GM19025 (cell line): ENCODE measurements around the gene CYB561D1.
"Not testable (repeated sequence)": the region's sequence is repeated elsewhere in the genome, so short reads cannot be mapped to it uniquely, and the experiment has no call there.

Source experiments
- ATAC-seq: cut with Tn5 transposase; IDR thresholded peaks from one replicate; pipeline ENCODE4 v1.9.1; 2021; ENCODE audit warnings: mild to moderate bottlenecking, low read depth, moderate library complexity; ENCODE audit not compliant: unreplicated experiment

CYB561D1 gene, protein sequence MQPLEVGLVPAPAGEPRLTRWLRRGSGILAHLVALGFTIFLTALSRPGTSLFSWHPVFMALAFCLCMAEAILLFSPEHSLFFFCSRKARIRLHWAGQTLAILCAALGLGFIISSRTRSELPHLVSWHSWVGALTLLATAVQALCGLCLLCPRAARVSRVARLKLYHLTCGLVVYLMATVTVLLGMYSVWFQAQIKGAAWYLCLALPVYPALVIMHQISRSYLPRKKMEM

GRCh38 chr1:109493805-109494539 is at the start of gene CYB561D1:
Gene CYB561D1, plus strand, starts transcription at chr1:109494094. Its CDS starts 46 bp downstream, at chr1:109494140.
- ATAC-seq: peak; percentile 83

DNA sequence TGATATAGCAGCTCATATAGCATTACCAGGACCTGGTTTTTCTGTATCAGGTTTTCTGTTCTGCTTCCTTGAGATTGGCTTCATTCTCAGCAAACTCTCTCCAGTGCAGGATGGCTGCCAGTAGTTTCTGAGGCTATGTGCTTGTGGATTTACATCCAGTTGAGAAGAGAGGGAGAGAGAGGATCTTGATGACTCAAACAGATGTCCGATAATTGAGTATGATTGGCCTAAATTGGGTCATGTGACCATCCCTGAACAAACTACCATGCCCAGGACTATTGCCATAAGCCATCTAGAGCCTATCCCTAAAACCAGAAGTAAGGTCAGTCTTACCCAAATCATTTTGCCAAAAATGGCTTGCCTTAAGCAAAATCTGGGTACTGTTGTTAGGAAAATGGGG is 49.5 kb upstream of the CYB561D1 start:
- ATAC-seq: no peak

DNA sequence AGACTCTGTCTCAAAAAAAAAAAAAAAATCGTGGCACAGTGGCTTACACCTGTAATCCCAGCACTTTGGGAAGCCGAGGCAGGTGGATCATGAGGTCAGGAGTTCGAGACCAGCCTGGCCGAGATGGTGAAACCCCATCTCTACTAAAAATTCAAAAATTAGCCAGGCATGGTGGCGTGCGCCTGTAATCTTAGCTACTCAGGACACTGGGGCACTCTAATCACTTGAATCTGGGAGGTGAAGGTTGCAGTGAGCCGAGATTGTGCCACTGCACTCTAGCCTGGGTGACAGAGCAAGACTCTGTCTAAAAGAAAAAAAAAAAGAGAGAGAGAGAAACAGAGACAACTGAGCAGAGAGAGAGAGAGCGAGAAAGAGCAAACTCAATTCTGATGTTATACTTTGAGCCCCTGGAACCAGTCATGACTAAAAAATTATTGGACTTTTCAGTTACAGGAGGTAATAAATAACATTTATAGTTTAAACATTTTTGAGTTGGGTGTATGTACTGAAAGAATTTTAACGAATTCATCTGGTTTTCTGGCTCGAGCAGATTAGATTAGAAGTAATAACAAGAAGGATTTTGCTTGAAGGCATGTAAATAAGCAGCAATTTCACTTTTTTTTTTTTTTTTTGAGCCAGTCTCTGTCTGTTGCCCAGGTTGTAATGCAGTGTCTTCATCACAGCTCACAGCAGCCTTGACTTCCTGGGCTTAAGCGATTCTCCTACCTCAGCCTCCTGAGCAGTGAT is 47.8 kb upstream of the CYB561D1 start:
- ATAC-seq: not testable (repeated sequence)

- no peak for ATAC-seq
Measured at GRCh38 chr1:109447524-109447923, 46.4 kb upstream of the CYB561D1 start.

GRCh38 chr1:109454497-109455133 is 39.3 kb upstream of the CYB561D1 start:
- ATAC-seq: no peak

- no peak for ATAC-seq
Measured at GRCh38 chr1:109457819-109458218, 36.1 kb upstream of the CYB561D1 start.

GRCh38 chr1:109466125-109466451 is 27.8 kb upstream of the CYB561D1 start:
- no peak for ATAC-seq

- no peak for ATAC-seq
Measured at GRCh38 chr1:109466452-109467300, 27.2 kb upstream of the CYB561D1 start, which contains the start of gene SYPL2. Gene SYPL2, plus strand, starts transcription at chr1:109466546. Its CDS starts 298 bp downstream, at chr1:109466844.

- no peak for ATAC-seq
Measured at GRCh38 chr1:109467301-109467777, 26.6 kb upstream of the CYB561D1 start.

DNA sequence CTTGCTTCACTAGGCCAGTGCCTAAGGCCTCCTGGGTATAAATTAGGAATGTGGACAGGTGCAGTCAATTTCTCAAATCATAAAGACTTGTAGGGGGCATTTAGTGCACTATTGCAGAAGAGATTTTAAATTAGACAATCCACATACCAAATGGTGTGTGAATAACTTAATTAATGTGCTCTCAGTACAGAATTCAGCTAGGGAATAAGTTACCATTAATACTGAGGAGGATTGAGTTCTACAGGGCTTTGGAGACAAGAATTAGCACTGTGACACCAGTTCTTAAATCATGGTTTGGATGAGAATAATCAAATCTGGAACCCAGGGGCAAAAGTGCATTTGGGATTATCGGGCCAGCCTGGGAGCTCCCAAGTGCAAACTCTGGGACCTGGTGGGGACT is 25.8 kb upstream of the CYB561D1 start:
- no peak for ATAC-seq

DNA sequence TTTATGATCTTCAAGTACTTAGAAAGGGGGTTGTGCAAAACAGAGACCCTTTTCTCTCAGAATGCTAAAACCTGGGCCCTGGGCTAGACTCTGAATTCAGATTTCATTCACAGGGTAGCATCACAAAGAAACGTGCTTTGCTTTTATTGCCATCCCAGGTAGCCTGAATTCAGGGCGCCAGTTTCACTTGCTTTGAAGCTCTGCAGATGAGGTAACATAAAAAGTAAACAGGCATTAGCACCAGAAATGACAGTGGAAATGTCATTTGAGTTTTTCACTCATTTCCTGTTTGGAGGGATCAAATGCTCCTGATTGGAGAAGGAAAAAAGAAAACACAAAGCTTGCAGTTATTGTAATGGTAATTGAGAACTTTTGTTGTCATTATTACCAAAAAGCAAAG is 25.0 kb upstream of the CYB561D1 start:
- ATAC-seq: no peak

DNA sequence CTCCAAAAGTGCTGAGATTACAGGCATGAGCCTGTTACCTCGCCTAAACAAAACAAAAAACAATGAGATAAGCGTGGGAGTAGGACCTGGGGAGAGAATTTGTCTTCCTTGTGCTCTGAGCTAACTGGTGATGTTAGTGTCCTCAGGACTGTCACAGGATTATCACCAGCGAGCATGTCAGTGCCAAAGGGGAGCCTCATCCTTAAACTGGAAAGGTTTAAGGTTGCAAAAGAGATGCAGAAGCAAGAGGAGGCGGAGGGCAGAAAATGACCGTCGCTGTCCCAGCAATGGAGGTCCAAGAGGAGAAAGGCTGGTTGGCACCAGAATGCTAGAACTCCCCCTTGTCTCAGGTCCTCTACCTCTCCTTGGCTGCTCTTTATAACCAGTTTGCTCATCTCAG is 23.6 kb upstream of the CYB561D1 start:
- ATAC-seq: no peak

- no peak for ATAC-seq
Measured at GRCh38 chr1:109472779-109473178, 21.1 kb upstream of the CYB561D1 start.

- ATAC-seq: not testable (repeated sequence)
Measured at GRCh38 chr1:109473284-109474057, 20.4 kb upstream of the CYB561D1 start.

GRCh38 chr1:109474697-109475096 is 19.2 kb upstream of the CYB561D1 start:
- no peak for ATAC-seq

- no peak for ATAC-seq
Measured at GRCh38 chr1:109475261-109475660, 18.6 kb upstream of the CYB561D1 start.

DNA sequence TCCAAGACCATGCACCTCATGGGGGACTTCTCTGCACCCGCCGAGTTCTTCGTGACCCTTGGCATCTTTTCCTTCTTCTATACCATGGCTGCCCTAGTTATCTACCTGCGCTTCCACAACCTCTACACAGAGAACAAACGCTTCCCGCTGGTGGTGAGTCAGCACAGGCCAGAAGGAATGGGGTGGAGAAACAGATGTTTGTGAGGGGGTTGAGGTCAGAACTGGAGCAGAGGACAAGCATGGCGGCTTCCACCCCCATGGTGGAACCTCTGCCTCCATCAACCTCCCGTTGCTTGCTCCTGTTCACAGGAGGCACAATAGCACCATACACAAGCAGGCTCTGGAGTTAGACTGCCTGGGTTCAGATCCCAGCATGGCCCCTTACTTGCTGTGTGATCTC is 17.1 kb upstream of the CYB561D1 start:
- no peak for ATAC-seq

DNA sequence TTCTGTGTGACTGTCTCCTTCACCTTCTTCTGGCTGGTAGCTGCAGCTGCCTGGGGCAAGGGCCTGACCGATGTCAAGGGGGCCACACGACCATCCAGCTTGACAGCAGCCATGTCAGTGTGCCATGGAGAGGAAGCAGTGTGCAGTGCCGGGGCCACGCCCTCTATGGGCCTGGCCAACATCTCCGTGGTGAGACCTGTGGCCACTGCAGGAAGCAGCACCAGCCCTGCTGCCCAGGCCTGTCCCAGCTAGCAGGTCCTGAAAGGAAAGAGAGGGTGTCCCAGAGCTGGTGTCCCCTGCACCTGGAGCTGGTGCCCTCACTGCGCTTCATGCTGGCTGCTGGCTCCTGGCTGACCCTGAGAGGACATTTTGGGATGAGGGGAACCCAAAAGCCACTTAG is 16.1 kb upstream of the CYB561D1 start:
- ATAC-seq: no peak

DNA sequence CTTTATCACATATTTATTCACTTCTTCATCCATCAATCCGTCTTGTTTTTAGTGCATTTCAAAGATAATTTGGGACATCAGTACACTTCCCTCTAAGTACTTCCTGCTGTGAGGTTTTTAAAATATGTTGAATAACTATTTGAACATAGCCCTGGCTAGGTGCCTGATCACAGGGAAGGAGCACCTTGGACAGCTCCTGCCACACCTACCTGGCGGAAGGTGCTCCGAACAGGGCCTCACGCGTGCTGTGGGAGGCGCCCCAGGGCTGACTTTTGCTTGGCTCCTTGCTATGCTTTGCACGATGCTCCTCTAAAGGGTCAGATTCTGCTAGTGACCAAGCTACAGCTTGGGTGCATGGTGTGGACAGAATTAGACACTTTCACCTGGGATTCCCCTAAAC is 15.1 kb upstream of the CYB561D1 start:
- ATAC-seq: no peak
